ENCODE data around the gene PDLIM1.

Gene PDLIM1

GRCh38 chr10:95291365-95292039 is 699 bp upstream of the PDLIM1 start:
- FAIRE-seq (peak; percentile 60), DNase-seq (ENCODE audit: extremely low spot score, insufficient read length, low read depth) (no peak)

DNA sequence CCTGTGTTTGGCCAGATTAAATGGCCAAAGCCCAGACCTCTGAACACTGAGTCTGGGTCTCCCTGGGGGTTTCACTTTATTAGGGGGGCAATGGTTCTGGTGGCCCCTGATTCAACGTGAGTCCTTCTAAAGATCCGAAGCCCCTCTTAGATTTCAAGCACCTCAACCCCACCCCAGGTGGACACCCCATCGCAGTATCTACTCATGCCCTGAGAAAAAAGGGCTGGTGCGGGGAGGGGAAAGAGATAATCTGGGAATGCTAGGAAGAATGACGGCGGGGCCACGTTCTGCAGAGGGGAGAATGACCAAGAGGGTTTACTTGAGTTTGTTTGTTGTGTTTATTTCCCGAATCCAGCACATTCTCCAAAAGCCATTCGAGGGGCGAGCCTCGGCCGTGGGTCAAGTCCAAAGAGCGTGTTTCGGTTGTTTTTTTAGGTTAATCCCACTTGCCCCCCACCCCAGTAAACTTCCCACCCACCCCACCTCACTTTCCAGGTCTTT is 832 bp downstream of the PDLIM1 start:
- DNase-seq (ENCODE audit: extremely low spot score, insufficient read length, low read depth) = no peak
- no peak for FAIRE-seq

GRCh38 chr10:95289003-95289920 is 1.5 kb downstream of the PDLIM1 start:
- DNase-seq (ENCODE audit: extremely low spot score, insufficient read length, low read depth) = no peak
- FAIRE-seq = peak; percentile 71

DNA sequence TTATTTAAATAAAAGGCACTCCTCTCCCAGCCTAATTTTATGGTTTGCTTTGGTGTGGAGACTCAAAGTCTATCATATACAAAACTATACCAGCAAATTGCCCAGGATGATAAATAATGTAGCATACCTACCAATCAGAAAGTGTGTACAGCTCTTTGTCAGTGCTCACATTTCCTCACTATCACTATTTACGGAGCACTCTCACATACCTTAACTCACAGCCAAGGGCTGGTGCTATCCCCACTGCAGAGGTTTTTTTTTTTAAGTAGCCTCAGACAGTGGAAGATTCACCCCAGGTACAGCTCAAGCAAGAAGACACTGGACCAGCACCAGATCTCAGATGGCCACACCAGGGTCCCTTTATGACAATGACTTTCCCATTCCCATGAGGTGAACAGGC is 2.5 kb downstream of the PDLIM1 start:
- no peak for DNase-seq (ENCODE audit: extremely low spot score, insufficient read length, low read depth)
- FAIRE-seq = no peak

- FAIRE-seq (no peak), DNase-seq (ENCODE audit: extremely low spot score, insufficient read length, low read depth) (no peak)
These were observed 3.5 kb downstream of the PDLIM1 start for GRCh38 chr10:95287281-95287680.

GRCh38 chr10:95286707-95287106 is 4.1 kb downstream of the PDLIM1 start:
- FAIRE-seq = no peak

DNA sequence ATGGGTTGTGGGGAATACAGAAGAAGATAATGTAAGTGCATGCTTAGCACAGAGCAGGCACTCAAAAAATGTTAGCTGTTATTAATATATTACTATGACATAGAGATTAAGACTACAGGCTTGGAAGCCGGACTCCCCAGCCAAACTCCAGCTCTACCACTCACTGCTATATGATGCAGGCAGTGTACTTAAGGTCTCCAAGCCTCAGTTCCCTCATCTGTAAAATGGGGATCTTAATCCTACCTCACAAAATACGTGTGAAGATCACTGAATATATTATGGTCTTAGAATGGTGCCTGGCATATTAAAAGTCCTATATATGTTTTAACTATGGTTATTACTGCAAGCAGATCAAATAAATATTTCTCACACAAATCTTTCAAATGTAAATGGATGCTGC is 5.2 kb downstream of the PDLIM1 start:
- FAIRE-seq (no peak), DNase-seq (ENCODE audit: extremely low spot score, insufficient read length, low read depth) (no peak)

More at GRCh38 chr10:95286707-95287106, 4.1 kb downstream of the PDLIM1 start:
- DNase-seq (ENCODE audit: extremely low spot score, insufficient read length, low read depth) = no peak

DNA sequence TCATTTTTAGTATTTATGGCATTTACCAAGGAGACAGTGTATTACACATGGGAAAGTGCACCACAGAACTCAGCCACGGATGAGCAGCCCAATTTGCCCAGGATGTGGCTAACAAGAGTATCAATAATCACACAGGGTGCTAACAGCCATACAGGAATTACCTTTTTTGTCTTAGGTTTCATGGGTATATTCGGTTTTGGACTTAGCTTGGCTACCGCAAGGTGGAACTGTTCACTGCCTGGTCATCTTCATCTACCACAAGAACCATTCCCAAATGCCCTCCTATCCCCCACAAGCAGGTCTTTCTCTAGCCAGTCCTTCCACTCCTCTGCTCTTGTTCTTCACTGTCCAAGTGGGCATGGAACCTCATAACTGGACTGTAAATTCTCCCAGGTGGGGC is 6.0 kb downstream of the PDLIM1 start:
- peak; percentile 70 for FAIRE-seq
- DNase-seq (ENCODE audit: extremely low spot score, insufficient read length, low read depth) = no peak

- DNase-seq (ENCODE audit: extremely low spot score, insufficient read length, low read depth) = no peak
- FAIRE-seq = no peak
These were observed 8.7 kb downstream of the PDLIM1 start for GRCh38 chr10:95282107-95282506.

DNA sequence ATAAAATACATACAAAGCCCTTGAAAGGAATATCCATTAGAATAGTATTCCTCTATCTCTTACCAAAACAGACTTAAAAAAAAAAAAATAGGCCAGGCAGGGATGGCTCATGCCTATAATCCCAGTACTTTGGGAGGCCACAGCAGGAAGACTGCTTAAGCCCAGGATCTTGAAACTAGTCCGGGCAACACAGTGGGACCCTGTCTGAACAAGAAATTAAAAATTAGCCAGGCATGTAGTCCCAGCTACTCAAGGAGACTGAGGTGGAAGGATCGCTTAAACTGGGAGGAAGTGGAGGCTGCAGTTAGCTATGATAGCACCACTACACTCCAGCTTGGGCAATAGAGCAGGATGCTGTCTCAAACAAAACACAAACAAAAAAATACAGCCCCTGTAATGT is 9.6 kb downstream of the PDLIM1 start:
- DNase-seq (ENCODE audit: extremely low spot score, insufficient read length, low read depth) (no peak), FAIRE-seq (no peak)

- no peak for DNase-seq (ENCODE audit: extremely low spot score, insufficient read length, low read depth)
- no peak for FAIRE-seq
These were observed 10.2 kb downstream of the PDLIM1 start for GRCh38 chr10:95280637-95281036.

DNA sequence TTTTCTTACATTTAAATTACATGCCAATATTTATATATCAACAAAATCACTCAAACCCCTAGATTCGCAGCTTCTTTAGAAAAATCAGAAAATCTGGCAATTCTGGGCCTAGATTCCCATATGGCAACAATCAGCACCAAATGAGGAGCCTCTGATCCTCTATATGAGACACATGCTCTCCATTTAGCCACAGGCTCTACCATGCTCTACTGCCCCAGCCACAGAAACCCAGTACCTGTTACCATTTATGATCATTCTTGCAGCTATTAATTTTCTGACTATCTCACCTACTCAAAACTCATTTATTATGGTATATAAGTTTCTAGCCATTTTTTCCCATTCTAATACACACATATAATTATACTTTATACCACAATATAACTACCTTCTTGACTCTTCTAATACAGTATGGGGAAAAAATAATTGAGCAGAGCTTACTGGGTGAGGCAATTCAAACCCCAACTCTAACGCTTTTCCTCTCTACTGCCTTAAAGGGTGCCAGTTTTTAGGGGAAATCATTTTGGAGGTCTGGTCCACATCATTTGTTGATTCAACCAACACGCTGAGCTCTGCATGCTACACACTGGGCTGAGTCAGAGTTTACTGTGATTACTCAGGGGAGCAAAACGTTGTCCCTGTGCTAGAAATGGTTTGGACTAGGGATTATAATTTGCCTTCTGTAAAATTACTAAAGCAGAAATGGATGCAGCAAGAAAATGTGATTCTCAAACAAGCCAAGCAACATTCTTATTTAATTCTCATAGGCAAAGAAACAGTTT is 11.6 kb downstream of the PDLIM1 start:
- DNase-seq (ENCODE audit: extremely low spot score, insufficient read length, low read depth) (no peak), FAIRE-seq (peak; percentile 56)

- FAIRE-seq (no peak), DNase-seq (ENCODE audit: extremely low spot score, insufficient read length, low read depth) (no peak)
These were observed 12.5 kb downstream of the PDLIM1 start for GRCh38 chr10:95278061-95278988.

DNA sequence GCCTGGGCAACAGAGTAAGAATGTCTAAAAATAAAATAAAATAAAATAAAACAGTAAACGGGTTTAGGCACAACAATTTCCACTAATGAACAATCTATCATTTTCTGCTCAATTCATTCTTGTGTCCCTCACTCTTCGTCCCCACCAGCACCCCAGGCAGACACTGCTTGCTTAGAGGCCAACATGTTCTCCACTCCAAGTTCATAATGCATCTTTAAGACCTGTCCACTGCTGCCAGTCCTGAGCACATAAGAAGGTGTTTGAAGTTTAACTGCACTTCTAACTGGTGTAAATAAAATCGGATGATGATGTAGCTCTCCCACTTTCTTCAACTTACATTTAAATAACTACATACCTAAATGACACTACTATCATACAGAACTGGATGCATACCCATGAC is 13.2 kb downstream of the PDLIM1 start:
- DNase-seq (ENCODE audit: extremely low spot score, insufficient read length, low read depth) (no peak), FAIRE-seq (no peak)

DNA sequence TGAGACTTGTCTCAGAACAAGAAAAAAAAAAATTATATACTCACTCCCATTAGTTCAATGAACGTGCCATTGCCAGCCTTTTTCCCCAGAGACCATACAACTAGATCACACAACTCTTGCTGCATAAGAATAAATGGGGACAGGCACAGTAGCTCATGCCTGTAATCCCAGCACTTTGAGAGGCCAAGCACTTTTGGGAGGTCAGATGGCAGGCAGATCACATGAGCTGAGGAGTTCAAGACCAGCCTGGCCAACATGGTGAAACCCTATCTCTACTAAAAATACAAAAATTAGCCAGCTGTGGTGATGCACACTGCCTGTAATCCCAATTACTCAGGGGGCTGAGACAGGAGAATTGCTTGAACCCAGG is 13.6 kb downstream of the PDLIM1 start:
- no peak for FAIRE-seq
- no peak for DNase-seq (ENCODE audit: extremely low spot score, insufficient read length, low read depth)

DNA sequence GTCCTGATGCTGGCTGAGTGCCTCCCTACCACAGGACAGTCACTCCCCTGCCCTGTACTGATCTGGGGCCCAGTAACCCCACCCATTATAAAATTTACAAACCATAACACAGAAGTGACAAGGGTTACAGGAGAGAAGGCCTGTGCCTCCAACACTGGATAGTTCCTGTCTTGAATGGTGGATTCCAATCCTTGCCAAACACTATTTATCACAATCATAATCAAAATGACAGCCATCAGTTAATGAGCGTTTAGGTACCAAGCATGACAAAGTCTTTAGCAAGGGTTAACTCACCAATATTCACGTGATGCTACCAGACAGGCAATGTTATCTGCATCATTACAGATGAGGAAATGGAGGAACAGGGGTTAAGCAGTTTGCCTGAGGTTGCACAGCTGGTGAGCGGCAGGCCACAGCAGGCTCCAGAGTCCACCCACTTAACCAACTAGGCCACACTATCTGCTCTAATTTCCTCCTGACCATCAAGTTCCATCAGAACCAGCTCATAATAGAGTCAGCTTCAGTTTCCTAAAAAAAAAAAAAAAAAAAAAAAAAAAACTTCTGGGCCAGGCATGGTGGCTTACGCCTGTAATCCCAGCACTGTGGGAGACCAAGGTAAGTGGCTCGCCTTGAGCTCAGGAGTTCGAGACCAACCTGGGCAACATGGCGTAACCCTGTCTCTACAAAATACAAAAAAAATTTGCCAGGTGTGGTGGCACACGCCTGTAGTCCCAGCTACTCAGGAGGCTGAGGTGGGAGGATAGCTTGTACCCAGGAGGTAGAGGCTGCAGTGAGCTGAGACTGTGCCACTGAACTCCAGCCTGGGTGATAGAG is 14.2 kb downstream of the PDLIM1 start:
- no peak for FAIRE-seq

DNA sequence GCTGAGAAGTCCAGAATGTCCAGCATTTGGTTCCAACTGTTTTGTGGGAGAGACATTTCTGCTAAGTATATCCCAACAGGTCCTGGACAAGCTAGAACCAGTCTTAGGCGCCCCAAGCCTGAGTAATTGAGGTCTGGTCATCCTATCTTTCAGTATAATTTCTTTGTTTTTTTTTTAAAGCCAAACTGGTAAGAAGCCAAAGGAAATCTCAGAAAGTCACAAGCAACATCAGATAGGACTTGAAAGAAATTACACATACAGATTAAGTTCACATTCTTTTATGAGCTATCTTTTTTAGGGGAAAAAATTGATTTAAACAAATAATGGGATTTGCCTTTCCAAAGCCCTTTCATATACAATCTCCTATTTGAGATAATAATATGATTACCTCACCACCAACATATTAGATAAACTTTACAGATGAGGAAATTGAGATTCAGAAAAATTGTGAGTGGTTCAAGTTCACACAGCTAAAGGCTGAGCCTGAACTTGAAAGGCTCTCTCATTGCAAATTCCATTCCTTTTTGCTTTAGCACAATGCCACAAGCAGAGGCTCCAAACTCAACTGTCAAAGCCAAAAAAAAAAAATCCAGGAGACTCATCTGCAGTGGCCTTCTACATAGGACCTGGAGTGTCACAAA is 15.0 kb downstream of the PDLIM1 start:
- FAIRE-seq = no peak
- no peak for DNase-seq (ENCODE audit: extremely low spot score, insufficient read length, low read depth)

More for the DNA sequence above, 14.2 kb downstream of the PDLIM1 start:
- no peak for DNase-seq (ENCODE audit: extremely low spot score, insufficient read length, low read depth)
